Right renal cortex interstitium (tissue), 3 donors: ENCODE results near the gene FAM193A. TPM values are rescaled to one million over a fixed set of nuclear protein-coding genes. Genes with fewer than 3 reads are reported as not detected.

Source experiments
- DNase-seq, 3 donors: peaks; one replicate each; pipeline ENCODE4 v3.0.0-alpha.2; 2013; ENCODE audit warnings: low read depth in 3 of 3, low spot score in 2 of 3
- polyA plus RNA-seq, 3 donors: library from polyadenylated mRNA; unstranded; fragments of 120-200 nt; gene quantifications; one replicate each; pipeline ENCODE4 v1.2.1, GENCODE V29; 2013; ENCODE audit not compliant: insufficient read length in 3 of 3

FAM193A gene
- polyA plus RNA-seq, 3 donors, result 23.3 to 25.7 (median 23.7) TPM

DNA sequence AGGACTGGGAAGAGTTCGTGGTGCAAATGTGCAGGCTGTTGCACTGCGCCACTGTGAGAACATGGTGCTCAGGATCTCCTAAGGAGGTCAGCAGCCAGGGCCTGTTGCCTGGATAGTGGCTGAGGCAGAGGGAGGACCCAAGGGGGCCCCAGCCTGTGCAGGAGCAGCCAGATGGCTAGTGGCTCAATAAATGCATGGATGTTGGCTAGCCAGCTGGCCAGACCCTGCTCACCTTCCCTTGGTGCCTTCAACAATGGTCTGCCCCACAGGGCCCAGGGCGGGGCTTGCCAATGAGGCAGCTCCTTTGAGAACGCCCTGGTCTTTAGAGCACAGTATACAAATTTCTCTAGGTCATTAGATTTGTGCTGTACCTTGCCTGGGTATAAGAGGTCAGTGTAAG, 152.2 kb downstream of the FAM193A start:
- no peak for DNase-seq

DNA sequence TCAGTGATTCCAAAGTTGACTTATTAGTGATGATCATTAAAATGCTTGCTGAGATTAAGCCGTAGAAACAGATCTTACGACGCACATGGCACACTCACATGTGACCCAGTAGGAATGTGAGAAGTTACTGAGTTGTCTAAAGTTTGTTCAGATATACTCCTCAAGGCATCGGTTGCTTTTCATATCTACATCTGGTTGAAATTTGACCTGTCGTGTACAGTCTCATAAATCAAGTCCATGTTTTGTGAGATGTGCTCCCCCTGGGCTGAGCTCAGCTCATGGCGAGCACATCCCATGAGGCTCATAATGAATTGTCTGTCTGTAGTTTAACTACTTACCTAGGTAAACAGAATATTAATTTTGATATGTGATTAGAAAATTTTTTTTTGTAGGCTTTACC, 152.7 kb downstream of the FAM193A start:
- DNase-seq, result no peak

DNA sequence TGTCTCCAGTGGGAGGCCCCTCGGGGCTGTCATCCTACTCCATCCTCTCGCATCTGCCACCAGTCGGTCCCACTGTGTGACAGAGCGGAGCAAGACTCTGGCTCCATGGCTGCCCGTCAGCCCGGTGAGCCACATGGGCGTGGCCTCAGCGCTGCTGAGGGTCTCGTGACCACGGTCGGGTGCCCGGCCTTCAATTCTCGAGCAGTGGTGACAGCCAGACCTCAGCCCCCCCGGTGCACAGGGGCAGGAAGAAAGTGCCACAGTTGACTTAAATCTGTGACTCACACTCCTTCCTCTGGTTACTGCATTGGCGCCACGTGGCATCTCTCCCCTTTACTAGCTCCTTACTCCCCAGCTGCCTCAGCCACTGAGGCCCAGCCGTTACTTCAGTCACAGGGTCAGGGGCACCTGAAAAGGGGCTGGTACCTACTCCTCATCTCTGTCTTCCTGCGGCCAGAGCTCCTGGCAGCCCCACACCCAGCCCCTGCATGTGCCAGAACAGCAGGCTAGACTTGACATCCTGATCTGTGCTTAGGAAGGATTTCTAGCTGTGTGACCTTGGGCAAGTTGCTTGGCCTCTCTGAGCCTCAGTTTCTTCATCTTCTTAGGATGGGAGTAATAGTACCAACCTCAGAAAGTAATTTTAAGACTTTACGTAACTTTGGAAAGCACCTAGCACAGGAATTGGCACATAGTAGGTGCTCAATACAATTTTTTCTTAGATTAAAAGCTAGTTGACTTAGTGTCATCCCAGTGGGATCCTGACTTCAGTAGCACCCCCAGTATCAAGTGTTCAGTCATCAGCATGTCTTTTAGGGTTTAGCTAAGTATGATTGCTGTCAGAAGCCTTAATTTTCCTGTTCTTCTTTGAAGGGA, 153.6 kb downstream of the FAM193A start:
- DNase-seq, result no peak

- no peak for DNase-seq
These were observed 154.9 kb downstream of the FAM193A start for GRCh38 chr4:2691313-2691712.

- no peak for DNase-seq
These were observed 155.5 kb downstream of the FAM193A start for GRCh38 chr4:2691952-2692435.

DNA sequence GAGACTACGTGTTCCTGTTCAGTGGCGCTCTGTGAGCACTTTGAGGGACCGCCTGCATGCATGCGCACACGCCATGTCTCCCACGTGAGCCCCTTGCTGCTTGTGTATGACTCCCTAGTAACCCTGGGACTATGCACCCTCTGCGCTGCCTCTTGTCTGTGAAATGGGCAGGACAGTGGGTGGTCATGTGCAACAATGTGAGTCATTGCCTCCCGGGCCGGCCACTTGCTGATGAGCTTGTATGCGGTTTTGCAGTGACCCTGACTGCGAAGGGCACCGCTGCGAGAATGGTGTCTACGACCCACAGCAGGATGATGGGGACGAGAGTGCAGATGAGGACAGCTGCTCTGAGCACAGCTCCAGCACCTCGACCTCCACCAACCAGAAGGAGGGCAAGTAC, 158.2 kb downstream of the FAM193A start:
- no peak for DNase-seq

- no peak for DNase-seq
These were observed 159.1 kb downstream of the FAM193A start for GRCh38 chr4:2695346-2696060.

DNA sequence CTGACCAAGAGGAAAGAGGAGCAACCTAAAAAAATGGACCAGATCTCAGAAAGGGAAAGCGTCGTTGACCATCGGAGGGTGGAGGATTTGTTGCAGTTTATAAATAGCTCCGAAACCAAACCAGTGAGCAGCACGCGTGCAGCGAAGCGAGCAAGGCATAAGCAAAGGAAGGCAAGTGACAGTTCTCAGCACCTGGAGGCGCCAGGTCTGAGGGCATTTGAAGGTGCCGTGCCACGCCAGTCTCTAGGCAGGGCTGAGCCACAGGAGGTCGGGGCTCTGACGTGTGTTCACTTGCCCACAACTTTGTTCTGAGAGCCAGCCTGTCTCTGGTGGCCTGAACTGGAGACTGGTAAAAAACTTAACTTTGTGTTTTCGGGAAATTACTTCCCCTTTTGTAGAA, 160.0 kb downstream of the FAM193A start:
- DNase-seq, result no peak

- DNase-seq, result no peak
These were observed 161.6 kb downstream of the FAM193A start for GRCh38 chr4:2697995-2698414.

- DNase-seq, result no peak
These were observed 162.1 kb downstream of the FAM193A start for GRCh38 chr4:2698504-2698903.

GRCh38 chr4:2698951-2699505, 162.6 kb downstream of the FAM193A start:
- no peak for DNase-seq

DNA sequence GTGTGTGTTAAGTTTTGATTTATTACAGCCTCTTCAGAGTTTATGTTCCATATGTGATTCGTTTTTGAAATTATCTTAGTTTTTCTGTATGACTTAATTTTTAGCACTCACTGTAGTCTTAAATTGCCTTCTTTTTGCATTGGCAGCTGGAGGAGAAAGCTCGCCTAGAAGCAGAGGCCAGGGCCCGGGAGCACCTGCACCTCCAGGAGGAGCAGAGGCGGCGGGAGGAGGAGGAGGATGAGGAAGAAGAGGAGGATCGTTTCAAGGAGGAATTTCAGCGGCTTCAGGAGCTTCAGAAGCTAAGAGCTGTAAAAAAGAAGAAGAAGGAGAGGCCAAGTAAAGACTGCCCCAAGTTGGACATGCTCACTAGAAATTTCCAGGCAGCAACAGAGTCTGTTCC, 163.1 kb downstream of the FAM193A start:
- no peak for DNase-seq

- DNase-seq, result no peak
These were observed 163.6 kb downstream of the FAM193A start for GRCh38 chr4:2700031-2700430.

- DNase-seq, result no peak
These were observed 165.9 kb downstream of the FAM193A start for GRCh38 chr4:2702361-2702760.

DNA sequence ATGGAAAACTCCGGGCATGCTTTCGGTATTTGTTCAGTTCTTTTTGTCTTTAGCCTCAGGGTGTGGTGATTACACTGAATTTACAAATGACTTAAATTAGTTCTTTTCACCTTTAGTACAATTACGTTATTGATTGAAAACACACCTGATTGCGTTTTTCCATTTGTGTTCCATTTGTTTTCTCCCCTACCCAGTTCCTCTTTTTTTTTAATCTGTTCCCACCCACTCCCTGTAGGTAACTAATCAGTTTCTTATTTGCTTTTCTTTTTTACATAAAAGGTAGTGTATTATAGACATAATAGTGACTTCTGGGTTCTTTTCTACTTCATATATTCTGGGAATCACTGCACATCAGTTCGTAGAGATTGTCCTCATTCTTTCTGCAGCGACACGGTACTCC, 166.3 kb downstream of the FAM193A start:
- no peak for DNase-seq

DNA sequence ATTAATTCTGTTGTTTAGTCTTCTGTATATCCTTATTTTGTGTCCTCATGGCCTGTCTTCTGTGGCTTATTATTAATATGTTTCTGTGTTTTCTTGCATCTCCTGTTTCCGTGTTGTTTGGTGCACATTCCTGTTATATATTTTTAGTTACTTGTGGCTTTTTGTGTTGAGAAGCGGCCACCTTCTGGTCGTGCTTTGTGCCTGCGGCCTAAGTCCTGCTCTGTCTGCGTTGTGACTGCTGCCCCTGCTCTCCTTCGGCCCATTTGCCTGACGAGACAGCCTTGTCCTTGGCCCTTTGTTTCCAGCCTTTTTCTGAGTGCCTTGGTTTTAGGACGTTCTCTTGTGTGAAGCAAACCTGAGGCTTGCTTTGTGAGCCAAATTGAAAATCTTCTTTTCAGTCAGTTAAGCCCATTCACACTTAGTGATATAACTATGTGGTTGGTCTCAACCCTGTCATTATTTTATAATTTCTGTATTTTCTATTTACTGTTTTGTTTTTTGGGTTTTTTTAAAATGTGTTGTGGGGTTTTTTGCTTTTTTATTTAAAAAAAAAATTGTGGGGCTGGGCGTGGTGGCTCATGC, 175.9 kb downstream of the FAM193A start:
- no peak for DNase-seq

DNA sequence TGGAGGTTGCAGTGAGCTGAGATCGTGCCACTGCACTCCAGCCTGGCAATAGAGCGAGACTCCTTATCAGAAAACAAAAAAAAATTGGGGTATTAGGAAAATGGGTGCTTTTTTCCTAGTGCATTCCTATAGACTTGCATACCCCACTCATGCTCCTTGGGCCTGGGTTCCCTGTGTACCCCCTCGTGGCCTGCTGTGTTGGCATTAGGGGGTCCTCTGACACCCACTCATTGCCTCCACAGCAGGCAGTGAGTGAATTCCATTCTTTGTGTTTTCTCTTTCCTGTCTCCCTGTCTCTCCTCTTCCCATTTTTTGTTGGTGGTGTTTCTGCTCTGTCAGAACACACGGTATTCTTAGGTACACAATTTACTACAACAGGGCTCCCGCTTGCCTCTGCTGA, 176.9 kb downstream of the FAM193A start:
- no peak for DNase-seq

GRCh38 chr4:2714061-2714770, 177.8 kb downstream of the FAM193A start:
- DNase-seq, result no peak

- DNase-seq, result no peak
These were observed 178.5 kb downstream of the FAM193A start for GRCh38 chr4:2714918-2715317.

DNA sequence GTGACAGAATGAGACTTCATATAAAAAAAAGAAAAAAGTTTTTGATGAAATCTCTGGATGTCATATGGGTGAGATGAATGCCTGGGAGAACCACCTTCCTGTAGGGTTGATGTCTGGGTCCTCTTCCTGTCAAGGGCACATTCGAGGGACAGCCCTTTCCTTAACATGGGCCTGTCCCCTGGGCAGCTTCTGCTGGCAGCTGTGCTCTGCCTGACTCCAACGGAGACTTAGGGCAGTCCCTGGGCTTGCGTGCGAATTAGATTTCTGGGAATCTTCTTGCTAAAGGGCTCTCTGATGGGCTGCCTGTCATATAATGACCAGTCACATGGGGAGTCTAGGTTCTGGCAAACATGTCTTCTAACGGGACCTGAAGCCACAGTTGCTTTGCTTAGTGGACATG, 179.0 kb downstream of the FAM193A start:
- no peak for DNase-seq

- DNase-seq, result no peak
These were observed 179.8 kb downstream of the FAM193A start for GRCh38 chr4:2716236-2716635.
